A549 (cell line): ENCODE measurements around the gene TCF7L1. TPM values are rescaled to one million over a fixed set of nuclear protein-coding genes. Genes with fewer than 3 reads are reported as not detected.

ENCODE experiments used
- ATAC-seq, 2 experiments: fragments of 200-7000 bp in 1 of 2; fragments of >200 bp in 1 of 2; cut with Nextera tagmentation in 1 of 2; cut with Tn5 transposase in 1 of 2; 3 replicates each; pipeline versions ENCODE4 v1.8.0 to v1.9.1; 2018 to 2020; ENCODE audit warnings: mild to moderate bottlenecking in 1 of 2, moderate library complexity in 1 of 2
- CTCF ChIA-PET: fragments of 300-600 bp; sonication (Branson Sonifier 250); formaldehyde crosslinking; extraction: SDS; loops from one replicate; lab custom pipeline; 2021; ENCODE audit warnings: antibody characterized with exemption, inconsistent platforms; lab: Yijun Ruan, JAX
- POLR2A ChIA-PET: fragments of 350-600 bp; formaldehyde crosslinking; extraction: SDS; loops from one replicate; lab custom pipeline; 2021; ENCODE audit warnings: antibody characterized with exemption, inconsistent platforms; lab: Yijun Ruan, JAX
- DNase-seq, 2 experiments: peaks; one replicate each; pipeline versions ENCODE4 v3.0.0 to v3.0.0-alpha.2; 2011 to 2016; ENCODE audit warnings: low read depth in 1 of 2, low spot score in 1 of 2
- FAIRE-seq: peaks from 2 replicates; lab custom pipeline; 2011; peaks lifted over from hg19 to GRCh38; lab: Jason Lieb, UNC
- H3K27ac ChIP-seq, 2 experiments: fragments of >200 bp; sonication (Bioruptor Twin); formaldehyde crosslinking; 3 replicates each; pipeline ENCODE4 v1.5.1; 2016 to 2017
- H3K4me1 ChIP-seq: fragments of >200 bp; sonication (Bioruptor Twin); formaldehyde crosslinking; 3 replicates; pipeline ENCODE4 v1.6.1; 2016
- H3K4me2 ChIP-seq: fragments of >200 bp; sonication (Bioruptor Twin); formaldehyde crosslinking; 3 replicates; pipeline ENCODE4 v1.6.1; 2016
- H3K4me3 ChIP-seq: fragments of >200 bp; sonication (Bioruptor Twin); formaldehyde crosslinking; 3 replicates; pipeline ENCODE4 v1.5.1; 2016
- H3K9me3 ChIP-seq: fragments of >200 bp; sonication (Bioruptor Twin); formaldehyde crosslinking; 3 replicates; pipeline ENCODE4 v1.6.1; 2016
- ATOH8 ChIP-seq: fragments of 250-450 bp; sonication (Bioruptor Pico); IDR thresholded peaks from 2 replicates; pipeline ENCODE4 v1.5.0; 2020; ENCODE audit warnings: low read depth, mild to moderate bottlenecking, moderate library complexity
- BHLHE40 ChIP-seq: IDR thresholded peaks from 2 replicates; pipeline ENCODE4 v1.6.1; 2012; ENCODE audit warnings: low read depth, low read length, inconsistent platforms
- CEBPB ChIP-seq, 2 experiments: fragments of >200 bp in 1 of 2; sonication (Bioruptor Twin) in 1 of 2; formaldehyde crosslinking in 1 of 2; IDR thresholded peaks; 2 replicates each; pipeline ENCODE4 v1.6.1; 2012 to 2016
- CHD2 ChIP-seq: fragments of 150-350 bp; IDR thresholded peaks from 2 replicates; pipeline ENCODE4 v1.6.1; 2014; ENCODE audit warnings: low read length; ENCODE audit not compliant: partially characterized antibody
- CHD4 ChIP-seq: fragments of 200-600 bp; sonication (generic); IDR thresholded peaks from 2 replicates; pipeline ENCODE4 v1.6.1; 2016; ENCODE audit warnings: antibody characterized with exemption, mild to moderate bottlenecking, borderline replicate concordance
- EHF ChIP-seq: fragments of 250-450 bp; sonication (Bioruptor Pico); IDR thresholded peaks from 2 replicates; pipeline ENCODE4 v1.5.0; 2020; ENCODE audit warnings: mild to moderate bottlenecking
- EHMT2 ChIP-seq: fragments of 200-600 bp; sonication (generic); IDR thresholded peaks from 2 replicates; pipeline ENCODE4 v1.6.1; 2016; ENCODE audit warnings: antibody characterized with exemption, low read depth, mild to moderate bottlenecking, moderate library complexity
- EP300 ChIP-seq, 2 experiments: fragments of >200 bp; sonication (Bioruptor Twin); formaldehyde crosslinking; IDR thresholded peaks; 2 replicates in 1 of 2; 3 replicates in 1 of 2; pipeline ENCODE4 v1.6.1; 2016 to 2017
- GATA3 ChIP-seq: IDR thresholded peaks from 2 replicates; pipeline ENCODE4 v1.6.1; 2012; ENCODE audit warnings: borderline replicate concordance
- HEYL ChIP-seq: fragments of 250-450 bp; sonication (Bioruptor Pico); IDR thresholded peaks from 2 replicates; pipeline ENCODE4 v1.8.0; 2021; ENCODE audit warnings: mild to moderate bottlenecking, moderate library complexity
- HOXA7 ChIP-seq: fragments of 250-450 bp; sonication (Bioruptor Pico); IDR thresholded peaks from 2 replicates; pipeline ENCODE4 v1.5.0; 2020; ENCODE audit warnings: mild to moderate bottlenecking, moderate library complexity
- HOXB5 ChIP-seq: fragments of 250-450 bp; sonication (Bioruptor Pico); IDR thresholded peaks from 2 replicates; pipeline ENCODE4 v1.5.0; 2020; ENCODE audit warnings: mild to moderate bottlenecking, moderate library complexity
- KDM5A ChIP-seq: fragments of 200-600 bp; sonication (generic); IDR thresholded peaks from 2 replicates; pipeline ENCODE4 v1.6.1; 2016; ENCODE audit warnings: antibody characterized with exemption, mild to moderate bottlenecking
- MAX ChIP-seq: IDR thresholded peaks from 2 replicates; pipeline ENCODE4 v1.6.1; 2012
- NR3C1 ChIP-seq: fragments of >200 bp; sonication (Bioruptor Twin); formaldehyde crosslinking; IDR thresholded peaks from 3 replicates; pipeline ENCODE4 v1.6.1; 2017
- POLR2A ChIP-seq: IDR thresholded peaks from 2 replicates; pipeline ENCODE4 v1.6.1; 2012; ENCODE audit warnings: mild to moderate bottlenecking, low read length
- POLR2AphosphoS2 ChIP-seq: conservative IDR thresholded peaks from 2 replicates; pipeline ENCODE4 v1.6.1; 2012; ENCODE audit warnings: low read length, improper control_type of control experiment, inconsistent platforms
- RAD21 ChIP-seq, 2 experiments: fragments of >200 bp in 1 of 2; sonication (Bioruptor Twin) in 1 of 2; formaldehyde crosslinking in 1 of 2; IDR thresholded peaks in 1 of 2; conservative IDR thresholded peaks in 1 of 2; 2 replicates in 1 of 2; 3 replicates in 1 of 2; pipeline ENCODE4 v1.6.1; 2012 to 2018; ENCODE audit warnings: inconsistent platforms in 1 of 2
- RCOR1 ChIP-seq: fragments of 150-350 bp; IDR thresholded peaks from 2 replicates; pipeline ENCODE4 v1.6.1; 2014; ENCODE audit warnings: antibody characterized with exemption, low read length, low read depth
- RFX5 ChIP-seq: fragments of 450-650 bp; IDR thresholded peaks from 2 replicates; pipeline ENCODE4 v1.7.1; 2014; ENCODE audit warnings: antibody characterized with exemption, mild to moderate bottlenecking, moderate library complexity
- SMC3 ChIP-seq: fragments of >200 bp; sonication (Bioruptor Twin); formaldehyde crosslinking; IDR thresholded peaks from 3 replicates; pipeline ENCODE4 v1.6.1; 2018; ENCODE audit warnings: inconsistent platforms
- TP53 ChIP-seq: fragments of 250-450 bp; sonication (Bioruptor Pico); IDR thresholded peaks from 2 replicates; pipeline ENCODE4 v1.5.0; 2021; ENCODE audit warnings: mild to moderate bottlenecking, moderate library complexity
- WGBS: methylation state at CpG from one replicate; pipeline ENCODE4 v1.1.6; 2017; ENCODE audit errors: missing lambda C conversion rate; 5-methylcytosine and 5-hydroxymethylcytosine counted together
- polyA plus RNA-seq, 4 experiments: library from polyadenylated mRNA; depleted of rRNA in 3 of 4; stranded (reverse); fragments of >200 nt; fragmentation: RNase III in 1 of 4; extraction: RNeasy Plus Mini Kit Qiagen cat#74134 plus additional on column Dnase treatment in 1 of 4; gene quantifications; 2 replicates in 3 of 4; 3 replicates in 1 of 4; pipeline ENCODE4 v1.2.3, GENCODE V29; 2011 to 2017
- TF ChIP-seq, protein P1 (sequence below): fragments of 250-450 bp; sonication (Bioruptor Pico); IDR thresholded peaks from 2 replicates; pipeline ENCODE4 v1.5.0; 2021; ENCODE audit warnings: mild to moderate bottlenecking, moderate library complexity, borderline replicate concordance
- TF ChIP-seq, protein P2 (sequence below): IDR thresholded peaks from 2 replicates; pipeline ENCODE4 v1.6.1; 2012
- TF ChIP-seq, protein P3 (sequence below): IDR thresholded peaks from 2 replicates; pipeline ENCODE4 v1.6.1; 2012; ENCODE audit warnings: low read depth, borderline replicate concordance
- TF ChIP-seq, protein P4 (sequence below): fragments of >200 bp; sonication (Bioruptor Twin); formaldehyde crosslinking; IDR thresholded peaks from 3 replicates; pipeline ENCODE4 v1.6.1; 2016
- TF ChIP-seq, protein P5 (sequence below): fragments of >200 bp; sonication (Bioruptor Twin); formaldehyde crosslinking; IDR thresholded peaks from 2 replicates; pipeline ENCODE4 v1.6.1; 2016

TCF7L1 gene
- polyA plus RNA-seq, 2 of the 4 experiments (the other 2 are of a cell fraction): 0.68 to 4.4 TPM

- ChIA-PET POLR2A (no interaction called here), CTCF (interaction anchor here (0.5 to 1.3 kb wide), 5 partner anchors 10 to 121 kb away, joined by 3 to 5 read pairs (median 4); no protein-coding TSS in a partner anchor)
- 89% methylated on average over 9 of the region's 9 CpGs for WGBS
- H3K27ac ChIP-seq: no peak overlapping the region
- FAIRE-seq: no peak
- H3K4me1 ChIP-seq: no peaks in the 10 kb centered on the region
- no peaks in the 10 kb centered on the region for H3K9me3 ChIP-seq
- ATAC-seq: no peak
- no peak for TF ChIP-seq MAX
- TF ChIP-seq BHLHE40: no peak
- TF ChIP-seq KDM5A: no peak
- TF ChIP-seq EHMT2: no peak
- TF ChIP-seq RAD21 (conservative IDR thresholded peaks at IDR 0.05 in 1 of 2, IDR thresholded peaks at IDR 0.05 in 1 of 2): no peak
- no peak for TF ChIP-seq HOXB5
- TF ChIP-seq, protein P1, sequence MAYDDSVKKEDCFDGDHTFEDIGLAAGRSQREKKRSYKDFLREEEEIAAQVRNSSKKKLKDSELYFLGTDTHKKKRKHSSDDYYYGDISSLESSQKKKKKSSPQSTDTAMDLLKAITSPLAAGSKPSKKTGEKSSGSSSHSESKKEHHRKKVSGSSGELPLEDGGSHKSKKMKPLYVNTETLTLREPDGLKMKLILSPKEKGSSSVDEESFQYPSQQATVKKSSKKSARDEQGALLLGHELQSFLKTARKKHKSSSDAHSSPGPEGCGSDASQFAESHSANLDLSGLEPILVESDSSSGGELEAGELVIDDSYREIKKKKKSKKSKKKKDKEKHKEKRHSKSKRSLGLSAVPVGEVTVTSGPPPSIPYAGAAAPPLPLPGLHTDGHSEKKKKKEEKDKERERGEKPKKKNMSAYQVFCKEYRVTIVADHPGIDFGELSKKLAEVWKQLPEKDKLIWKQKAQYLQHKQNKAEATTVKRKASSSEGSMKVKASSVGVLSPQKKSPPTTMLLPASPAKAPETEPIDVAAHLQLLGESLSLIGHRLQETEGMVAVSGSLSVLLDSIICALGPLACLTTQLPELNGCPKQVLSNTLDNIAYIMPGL (CRISPR knock-in tag): no peak
- no peak for TF ChIP-seq EHF (CRISPR knock-in tag)
- TF ChIP-seq, protein P2, sequence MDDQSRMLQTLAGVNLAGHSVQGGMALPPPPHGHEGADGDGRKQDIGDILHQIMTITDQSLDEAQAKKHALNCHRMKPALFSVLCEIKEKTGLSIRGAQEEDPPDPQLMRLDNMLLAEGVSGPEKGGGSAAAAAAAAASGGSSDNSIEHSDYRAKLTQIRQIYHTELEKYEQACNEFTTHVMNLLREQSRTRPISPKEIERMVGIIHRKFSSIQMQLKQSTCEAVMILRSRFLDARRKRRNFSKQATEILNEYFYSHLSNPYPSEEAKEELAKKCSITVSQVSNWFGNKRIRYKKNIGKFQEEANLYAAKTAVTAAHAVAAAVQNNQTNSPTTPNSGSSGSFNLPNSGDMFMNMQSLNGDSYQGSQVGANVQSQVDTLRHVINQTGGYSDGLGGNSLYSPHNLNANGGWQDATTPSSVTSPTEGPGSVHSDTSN: no peak
- TF ChIP-seq ATOH8 (CRISPR knock-in tag): no peak
- DNase-seq: no peak
- no peak overlapping the region for H3K4me2 ChIP-seq
- H3K4me3 ChIP-seq: no peak overlapping the region
Measured at GRCh38 chr2:85165088-85165690, 32.0 kb downstream of the TCF7L1 start.

- no peaks in the 10 kb centered on the region for H3K4me1 ChIP-seq
- CTCF ChIA-PET: interaction anchor here (1.1 to 2.3 kb wide), 5 partner anchors 8 to 99 kb away, joined by 3 to 9 read pairs (median 5); no protein-coding TSS in a partner anchor
- no peak overlapping the region for H3K27ac ChIP-seq
- no peak overlapping the region for H3K4me3 ChIP-seq
- no peak overlapping the region for H3K4me2 ChIP-seq
- FAIRE-seq (no peak), ATAC-seq (no peak), DNase-seq (no peak)
- POLR2A ChIA-PET: no interaction called here
- TF ChIP-seq HOXA7 (no peak), CEBPB (IDR thresholded peaks at IDR 0.05) (no peak), NR3C1 (no peak), ATOH8 (CRISPR knock-in tag) (no peak), EHMT2 (no peak), POLR2A (no peak), RFX5 (no peak), GATA3 (no peak), SMC3 (no peak), EP300 (IDR thresholded peaks at IDR 0.05) (no peak), HEYL (no peak), POLR2AphosphoS2 (no peak), CHD4 (no peak), CHD2 (no peak), RCOR1 (no peak), TP53 (CRISPR knock-in tag) (no peak)
- TF ChIP-seq, protein P3, sequence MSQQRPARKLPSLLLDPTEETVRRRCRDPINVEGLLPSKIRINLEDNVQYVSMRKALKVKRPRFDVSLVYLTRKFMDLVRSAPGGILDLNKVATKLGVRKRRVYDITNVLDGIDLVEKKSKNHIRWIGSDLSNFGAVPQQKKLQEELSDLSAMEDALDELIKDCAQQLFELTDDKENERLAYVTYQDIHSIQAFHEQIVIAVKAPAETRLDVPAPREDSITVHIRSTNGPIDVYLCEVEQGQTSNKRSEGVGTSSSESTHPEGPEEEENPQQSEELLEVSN: no peak
- TF ChIP-seq, protein P4, sequence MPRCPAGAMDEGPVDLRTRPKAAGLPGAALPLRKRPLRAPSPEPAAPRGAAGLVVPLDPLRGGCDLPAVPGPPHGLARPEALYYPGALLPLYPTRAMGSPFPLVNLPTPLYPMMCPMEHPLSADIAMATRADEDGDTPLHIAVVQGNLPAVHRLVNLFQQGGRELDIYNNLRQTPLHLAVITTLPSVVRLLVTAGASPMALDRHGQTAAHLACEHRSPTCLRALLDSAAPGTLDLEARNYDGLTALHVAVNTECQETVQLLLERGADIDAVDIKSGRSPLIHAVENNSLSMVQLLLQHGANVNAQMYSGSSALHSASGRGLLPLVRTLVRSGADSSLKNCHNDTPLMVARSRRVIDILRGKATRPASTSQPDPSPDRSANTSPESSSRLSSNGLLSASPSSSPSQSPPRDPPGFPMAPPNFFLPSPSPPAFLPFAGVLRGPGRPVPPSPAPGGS: no peak
- TF ChIP-seq, protein P5, sequence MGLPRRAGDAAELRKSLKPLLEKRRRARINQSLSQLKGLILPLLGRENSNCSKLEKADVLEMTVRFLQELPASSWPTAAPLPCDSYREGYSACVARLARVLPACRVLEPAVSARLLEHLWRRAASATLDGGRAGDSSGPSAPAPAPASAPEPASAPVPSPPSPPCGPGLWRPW: no peak
- no peaks in the 10 kb centered on the region for H3K9me3 ChIP-seq
- WGBS: 74% methylated on average over 1 of the region's 1 CpG
Measured at GRCh38 chr2:85166021-85166420, 32.8 kb downstream of the TCF7L1 start.
